ENCODE data around the gene ZNF710.

- no peak for TF ChIP-seq CTCF (IDR thresholded peaks at IDR 0.05)
- no peak for TF ChIP-seq POLR2A (IDR thresholded peaks at IDR 0.05)
- no peak for TF ChIP-seq EP300 (IDR thresholded peaks at IDR 0.05)
- TF ChIP-seq POLR2AphosphoS5 (IDR thresholded peaks at IDR 0.05): no peak
Measured at GRCh38 chr15:90056529-90056928, 55.4 kb downstream of the ZNF710 start.
